HG02610 (cell line): ENCODE measurements around the gene MYBPC2.
"Not testable (repeated sequence)": the region's sequence is repeated elsewhere in the genome, so short reads cannot be mapped to it uniquely, and the experiment has no call there.

Experiments
- ATAC-seq: cut with Tn5 transposase; IDR thresholded peaks from one replicate; pipeline ENCODE4 v1.9.1; 2021; ENCODE audit warnings: mild to moderate bottlenecking, moderate library complexity; ENCODE audit not compliant: unreplicated experiment

Gene MYBPC2

GRCh38 chr19:50427318-50427925 is 5.3 kb upstream of the MYBPC2 start:
- ATAC-seq, result no peak

- no peak for ATAC-seq
Measured at GRCh38 chr19:50427997-50428425, 4.7 kb upstream of the MYBPC2 start.

- no peak for ATAC-seq
Measured at GRCh38 chr19:50428772-50429463, 3.8 kb upstream of the MYBPC2 start.

- no peak for ATAC-seq
Measured at GRCh38 chr19:50430888-50431342, 1.8 kb upstream of the MYBPC2 start.

- ATAC-seq, result peak; percentile 71
Measured at GRCh38 chr19:50431343-50432220, 1.1 kb upstream of the MYBPC2 start.

GRCh38 chr19:50433201-50434180 is 799 bp downstream of the MYBPC2 start:
- ATAC-seq, result no peak

GRCh38 chr19:50434525-50434924 is 1.8 kb downstream of the MYBPC2 start:
- ATAC-seq, result no peak

- no peak for ATAC-seq
Measured at GRCh38 chr19:50435221-50435620, 2.5 kb downstream of the MYBPC2 start.

- no peak for ATAC-seq
Measured at GRCh38 chr19:50435627-50436026, 2.9 kb downstream of the MYBPC2 start.

GRCh38 chr19:50437862-50438449 is 5.3 kb downstream of the MYBPC2 start:
- ATAC-seq, result no peak

GRCh38 chr19:50439130-50439529 is 6.4 kb downstream of the MYBPC2 start:
- not testable (repeated sequence) for ATAC-seq

- ATAC-seq, result no peak
Measured at GRCh38 chr19:50444059-50444458, 11.4 kb downstream of the MYBPC2 start.

GRCh38 chr19:50447053-50447452 is 14.4 kb downstream of the MYBPC2 start:
- no peak for ATAC-seq

GRCh38 chr19:50447750-50448149 is 15.1 kb downstream of the MYBPC2 start:
- no peak for ATAC-seq

- ATAC-seq, result no peak
Measured at GRCh38 chr19:50449236-50449899, 16.7 kb downstream of the MYBPC2 start.

GRCh38 chr19:50450369-50451222 is 17.9 kb downstream of the MYBPC2 start:
- ATAC-seq, result no peak

- no peak for ATAC-seq
Measured at GRCh38 chr19:50451223-50451534, 18.5 kb downstream of the MYBPC2 start.

- ATAC-seq, result no peak
Measured at GRCh38 chr19:50453243-50453642, 20.6 kb downstream of the MYBPC2 start.

GRCh38 chr19:50455992-50456391 is 23.3 kb downstream of the MYBPC2 start:
- ATAC-seq, result no peak
